ENCODE results near the gene SIGLECL1.

The SIGLECL1 gene

GRCh38 chr19:51295382-51296126 is 44.7 kb downstream of the SIGLECL1 start:
- no peak for DNase-seq (ENCODE audit: low read depth in 2 of 2, low spot score in 1 of 2)

GRCh38 chr19:51296336-51297093 is 45.6 kb downstream of the SIGLECL1 start:
- DNase-seq (ENCODE audit: low read depth in 2 of 2, low spot score in 1 of 2) = no peak

- DNase-seq (ENCODE audit: low read depth in 2 of 2, low spot score in 1 of 2) = no peak
These were observed 46.5 kb downstream of the SIGLECL1 start for GRCh38 chr19:51297406-51297805.

GRCh38 chr19:51301266-51301665 is 50.4 kb downstream of the SIGLECL1 start:
- no peak for DNase-seq (ENCODE audit: low read depth in 2 of 2, low spot score in 1 of 2)

- no peak for DNase-seq (ENCODE audit: low read depth in 2 of 2, low spot score in 1 of 2)
These were observed 54.6 kb downstream of the SIGLECL1 start for GRCh38 chr19:51305479-51305878.

- no peak for DNase-seq (ENCODE audit: low read depth in 2 of 2, low spot score in 1 of 2)
These were observed 60.7 kb downstream of the SIGLECL1 start, which contains the start of gene IGLON5 for GRCh38 chr19:51311351-51312257. Gene IGLON5, plus strand, starts transcription at chr19:51311644. Its CDS starts 204 bp downstream, at chr19:51311848.

- DNase-seq (ENCODE audit: low read depth in 2 of 2, low spot score in 1 of 2) = no peak
These were observed 65.8 kb downstream of the SIGLECL1 start for GRCh38 chr19:51316688-51317087.

- DNase-seq (ENCODE audit: low read depth in 2 of 2, low spot score in 1 of 2) = no peak
These were observed 66.5 kb downstream of the SIGLECL1 start for GRCh38 chr19:51317376-51317775.

GRCh38 chr19:51317968-51318367 is 67.1 kb downstream of the SIGLECL1 start:
- DNase-seq (ENCODE audit: low read depth in 2 of 2, low spot score in 1 of 2) = no peak
